GM12873 (cell line): Measurements from ENCODE around the gene TCFL5.

Experiments
- CTCF ChIP-seq: IDR thresholded peaks from 2 replicates; pipeline ENCODE4 v1.5.1; 2012; ENCODE audit warnings: low read depth, mild to moderate bottlenecking, moderate library complexity, low read length, control low read depth; ENCODE audit not compliant: insufficient read depth; ENCODE audit errors: missing control alignments

Gene TCFL5

GRCh38 chr20:62829231-62830230 is 32.1 kb downstream of the TCFL5 start:
- no peak for TF ChIP-seq CTCF

- no peak for TF ChIP-seq CTCF
Observed at GRCh38 chr20:62828511-62829230, 33.0 kb downstream of the TCFL5 start.

- no peak for TF ChIP-seq CTCF
Observed at GRCh38 chr20:62828051-62828450, 33.6 kb downstream of the TCFL5 start.

- TF ChIP-seq CTCF = no peak
Observed at GRCh38 chr20:62827311-62828038, 34.1 kb downstream of the TCFL5 start.

GRCh38 chr20:62826646-62827310 is 34.8 kb downstream of the TCFL5 start:
- TF ChIP-seq CTCF = no peak

- TF ChIP-seq CTCF = no peak
Observed at GRCh38 chr20:62825986-62826645, 35.5 kb downstream of the TCFL5 start.
